ENCODE measurements around the gene SGCD.

GRCh38 chr5:156687514-156687913 is 360.6 kb downstream of the SGCD start:
- TF ChIP-seq, protein P1, sequence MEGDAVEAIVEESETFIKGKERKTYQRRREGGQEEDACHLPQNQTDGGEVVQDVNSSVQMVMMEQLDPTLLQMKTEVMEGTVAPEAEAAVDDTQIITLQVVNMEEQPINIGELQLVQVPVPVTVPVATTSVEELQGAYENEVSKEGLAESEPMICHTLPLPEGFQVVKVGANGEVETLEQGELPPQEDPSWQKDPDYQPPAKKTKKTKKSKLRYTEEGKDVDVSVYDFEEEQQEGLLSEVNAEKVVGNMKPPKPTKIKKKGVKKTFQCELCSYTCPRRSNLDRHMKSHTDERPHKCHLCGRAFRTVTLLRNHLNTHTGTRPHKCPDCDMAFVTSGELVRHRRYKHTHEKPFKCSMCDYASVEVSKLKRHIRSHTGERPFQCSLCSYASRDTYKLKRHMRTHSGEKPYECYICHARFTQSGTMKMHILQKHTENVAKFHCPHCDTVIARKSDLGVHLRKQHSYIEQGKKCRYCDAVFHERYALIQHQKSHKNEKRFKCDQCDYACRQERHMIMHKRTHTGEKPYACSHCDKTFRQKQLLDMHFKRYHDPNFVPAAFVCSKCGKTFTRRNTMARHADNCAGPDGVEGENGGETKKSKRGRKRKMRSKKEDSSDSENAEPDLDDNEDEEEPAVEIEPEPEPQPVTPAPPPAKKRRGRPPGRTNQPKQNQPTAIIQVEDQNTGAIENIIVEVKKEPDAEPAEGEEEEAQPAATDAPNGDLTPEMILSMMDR (IDR thresholded peaks at IDR 0.05): no peak
- no peak for TF ChIP-seq SIN3A (IDR thresholded peaks at IDR 0.05; ENCODE audit: borderline replicate concordance, insufficient read depth, low read depth, low read length)
- TF ChIP-seq, protein P2, sequence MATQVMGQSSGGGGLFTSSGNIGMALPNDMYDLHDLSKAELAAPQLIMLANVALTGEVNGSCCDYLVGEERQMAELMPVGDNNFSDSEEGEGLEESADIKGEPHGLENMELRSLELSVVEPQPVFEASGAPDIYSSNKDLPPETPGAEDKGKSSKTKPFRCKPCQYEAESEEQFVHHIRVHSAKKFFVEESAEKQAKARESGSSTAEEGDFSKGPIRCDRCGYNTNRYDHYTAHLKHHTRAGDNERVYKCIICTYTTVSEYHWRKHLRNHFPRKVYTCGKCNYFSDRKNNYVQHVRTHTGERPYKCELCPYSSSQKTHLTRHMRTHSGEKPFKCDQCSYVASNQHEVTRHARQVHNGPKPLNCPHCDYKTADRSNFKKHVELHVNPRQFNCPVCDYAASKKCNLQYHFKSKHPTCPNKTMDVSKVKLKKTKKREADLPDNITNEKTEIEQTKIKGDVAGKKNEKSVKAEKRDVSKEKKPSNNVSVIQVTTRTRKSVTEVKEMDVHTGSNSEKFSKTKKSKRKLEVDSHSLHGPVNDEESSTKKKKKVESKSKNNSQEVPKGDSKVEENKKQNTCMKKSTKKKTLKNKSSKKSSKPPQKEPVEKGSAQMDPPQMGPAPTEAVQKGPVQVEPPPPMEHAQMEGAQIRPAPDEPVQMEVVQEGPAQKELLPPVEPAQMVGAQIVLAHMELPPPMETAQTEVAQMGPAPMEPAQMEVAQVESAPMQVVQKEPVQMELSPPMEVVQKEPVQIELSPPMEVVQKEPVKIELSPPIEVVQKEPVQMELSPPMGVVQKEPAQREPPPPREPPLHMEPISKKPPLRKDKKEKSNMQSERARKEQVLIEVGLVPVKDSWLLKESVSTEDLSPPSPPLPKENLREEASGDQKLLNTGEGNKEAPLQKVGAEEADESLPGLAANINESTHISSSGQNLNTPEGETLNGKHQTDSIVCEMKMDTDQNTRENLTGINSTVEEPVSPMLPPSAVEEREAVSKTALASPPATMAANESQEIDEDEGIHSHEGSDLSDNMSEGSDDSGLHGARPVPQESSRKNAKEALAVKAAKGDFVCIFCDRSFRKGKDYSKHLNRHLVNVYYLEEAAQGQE (IDR thresholded peaks at IDR 0.05; ENCODE audit: insufficient read depth in 1 of 2, low read depth in 2 of 2, low read length in 1 of 2): no peak

Measured in Panc1 (cell line).